CD4-positive, alpha-beta T cell treated with Interleukin-15 for 1 hour (primary cell): ENCODE data around the gene ITGB8.

Experiments
- DNase-seq: peaks from one replicate; pipeline ENCODE4 v3.0.0-alpha.2; 2020

ITGB8 gene

DNA sequence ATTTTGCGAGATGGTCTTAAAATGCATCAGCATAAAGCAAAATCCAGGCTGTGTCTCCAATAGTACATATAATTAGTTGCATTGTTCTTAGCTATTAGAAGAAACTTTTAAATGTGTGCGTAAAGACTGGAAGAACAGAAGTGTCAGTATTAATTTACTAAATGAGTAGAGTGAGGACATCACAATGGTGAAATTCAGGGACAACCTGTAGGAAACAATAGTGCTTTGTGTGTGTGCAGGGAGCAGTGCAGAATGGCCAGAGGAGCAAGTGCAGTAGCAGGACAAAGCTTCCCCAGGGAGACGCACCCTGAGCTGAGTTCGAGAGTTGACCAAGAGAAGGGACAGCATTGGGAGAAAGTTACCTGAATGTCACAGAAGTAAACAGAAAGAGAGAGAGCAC lies 13.7 kb downstream of the ITGB8 start:
- no peak for DNase-seq

DNA sequence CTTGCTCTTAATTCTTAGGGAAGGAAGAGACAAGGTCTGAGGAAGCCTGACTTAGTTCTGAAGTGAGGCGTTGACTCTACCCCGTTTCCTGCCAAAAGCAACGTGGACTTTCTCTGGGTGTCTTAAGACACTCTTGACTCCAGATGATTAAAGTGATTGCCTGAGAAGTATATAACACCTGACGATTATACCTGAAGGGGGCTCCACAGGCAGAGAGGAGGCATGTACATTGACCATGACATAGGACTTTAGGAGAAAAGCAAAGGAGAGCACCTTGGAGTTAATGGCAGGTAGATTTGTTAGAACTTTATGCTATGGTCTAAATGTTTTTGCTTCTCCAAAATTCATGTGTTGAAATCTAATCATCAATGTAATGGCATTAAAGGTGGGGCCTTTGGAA lies 15.9 kb downstream of the ITGB8 start:
- no peak for DNase-seq

DNA sequence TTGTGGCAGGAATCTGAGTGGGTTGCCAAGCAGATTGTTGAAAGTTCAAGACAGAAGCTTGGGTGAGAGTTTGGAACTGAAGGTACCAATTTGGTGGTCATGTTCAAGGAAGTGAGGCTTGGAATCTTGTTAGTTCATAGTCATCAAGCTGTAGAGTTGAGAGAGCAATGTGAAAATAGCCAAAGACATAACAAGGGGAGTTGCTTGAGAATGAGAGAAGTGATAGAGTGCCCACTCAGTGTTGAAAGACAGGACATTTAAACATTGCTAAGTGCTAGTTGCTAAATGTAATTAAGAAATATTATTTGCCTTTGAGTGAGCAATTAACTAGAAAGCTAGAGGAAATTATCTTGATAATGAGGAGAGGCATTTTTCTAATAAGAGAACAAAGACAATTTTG lies 17.0 kb downstream of the ITGB8 start:
- no peak for DNase-seq

DNA sequence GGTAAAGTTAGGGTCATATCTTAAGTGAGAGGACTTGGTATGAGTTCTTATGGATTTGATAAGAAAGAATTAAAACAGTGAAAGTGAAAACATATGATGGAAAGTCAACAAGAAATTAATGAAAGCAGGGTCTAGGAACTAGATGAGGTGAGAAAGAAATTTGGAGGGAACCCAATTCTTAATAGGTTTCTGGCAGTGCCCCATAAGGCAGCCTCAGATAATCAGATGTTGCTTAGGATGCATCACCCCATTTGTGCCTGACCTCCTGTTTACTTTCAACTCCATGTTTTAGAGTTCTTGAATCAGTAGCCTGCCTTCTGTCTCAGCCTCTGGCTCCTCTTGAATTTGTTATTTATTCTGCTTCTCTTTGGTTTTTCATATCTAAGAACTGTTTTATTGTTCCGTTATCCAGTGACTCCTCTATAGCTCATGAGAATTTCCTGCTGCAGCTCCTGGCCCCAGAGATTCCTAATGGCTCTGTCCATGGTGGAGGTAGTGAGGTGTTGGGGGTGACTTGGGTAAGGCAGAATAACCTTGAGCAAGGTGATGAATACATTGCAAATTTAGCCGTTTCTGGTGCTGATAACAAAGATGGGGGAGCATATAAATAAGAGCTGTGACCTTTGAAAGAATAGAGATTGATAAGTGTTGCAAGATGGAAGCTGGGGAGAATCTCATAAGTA lies 17.6 kb downstream of the ITGB8 start:
- no peak for DNase-seq

DNA sequence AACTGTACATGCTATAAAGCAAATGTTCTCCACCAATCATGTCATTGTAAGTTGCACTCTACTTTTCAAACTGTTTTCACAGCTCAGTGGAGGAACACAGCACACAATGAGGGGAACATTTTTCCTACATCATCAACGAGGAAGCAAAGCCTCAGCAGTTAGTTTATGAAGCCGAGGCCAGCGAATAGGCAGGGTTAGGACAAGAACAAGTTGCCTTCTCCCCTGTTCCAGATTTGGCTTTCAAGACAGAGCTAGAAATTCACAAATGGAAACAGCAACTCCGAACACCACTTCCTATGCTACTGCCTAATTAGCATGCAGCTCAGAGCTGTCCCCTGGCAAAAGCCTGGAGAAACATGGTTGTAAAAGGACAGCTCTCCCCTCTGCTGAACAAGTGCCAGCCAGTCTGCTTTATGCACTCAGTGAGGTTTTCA lies 19.8 kb downstream of the ITGB8 start:
- DNase-seq: no peak

DNA sequence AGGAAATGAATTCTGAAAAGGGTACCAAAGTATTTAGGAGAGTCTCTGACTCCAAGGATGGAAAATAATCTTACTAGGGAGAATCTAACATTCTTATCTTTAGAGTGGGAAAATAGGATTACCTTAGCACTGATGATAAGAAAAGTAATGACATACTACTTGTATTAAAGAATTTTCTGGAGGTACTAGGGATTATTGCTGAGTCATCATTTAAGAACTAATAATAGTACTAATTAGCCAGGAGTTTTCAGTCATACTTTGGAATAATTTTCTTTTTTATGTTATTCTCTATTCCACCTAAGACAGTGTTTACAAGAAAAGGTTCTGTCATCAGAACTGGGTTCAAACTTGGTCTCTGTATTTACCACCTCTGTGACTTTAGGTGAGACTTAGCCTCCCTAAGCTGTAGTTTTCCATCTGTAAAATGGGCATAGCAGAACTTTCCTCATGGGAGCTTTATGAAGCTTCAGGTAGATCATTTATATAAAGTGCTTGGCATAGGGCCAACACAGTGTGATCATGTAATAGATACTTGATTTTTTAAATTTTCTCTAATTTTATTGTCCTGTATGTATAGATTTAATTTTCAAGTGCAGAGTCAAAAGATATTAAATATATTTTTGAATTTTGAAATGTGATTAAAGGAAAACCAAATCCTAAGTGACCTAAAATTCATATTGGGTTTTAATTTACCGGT lies 20.4 kb downstream of the ITGB8 start:
- DNase-seq: no peak

DNA sequence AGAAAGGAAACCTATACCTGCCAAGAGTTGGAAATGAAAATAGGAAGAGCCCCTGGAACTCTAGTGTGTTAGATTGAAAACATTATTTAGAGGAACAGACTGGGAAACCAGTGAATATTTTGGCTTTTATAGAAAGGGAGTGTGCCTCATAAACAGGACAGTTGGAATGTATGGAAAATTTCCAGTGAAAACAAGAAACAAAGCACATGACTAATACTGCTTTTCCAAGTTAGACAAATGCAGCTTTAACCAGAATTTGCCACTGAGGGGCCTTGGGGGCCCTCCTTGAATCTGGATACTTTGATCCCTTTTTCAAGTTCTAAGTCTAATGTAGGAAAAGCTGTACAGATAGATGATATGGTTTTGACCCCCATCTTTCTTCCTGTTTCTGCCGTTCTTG lies 21.2 kb downstream of the ITGB8 start:
- no peak for DNase-seq

DNA sequence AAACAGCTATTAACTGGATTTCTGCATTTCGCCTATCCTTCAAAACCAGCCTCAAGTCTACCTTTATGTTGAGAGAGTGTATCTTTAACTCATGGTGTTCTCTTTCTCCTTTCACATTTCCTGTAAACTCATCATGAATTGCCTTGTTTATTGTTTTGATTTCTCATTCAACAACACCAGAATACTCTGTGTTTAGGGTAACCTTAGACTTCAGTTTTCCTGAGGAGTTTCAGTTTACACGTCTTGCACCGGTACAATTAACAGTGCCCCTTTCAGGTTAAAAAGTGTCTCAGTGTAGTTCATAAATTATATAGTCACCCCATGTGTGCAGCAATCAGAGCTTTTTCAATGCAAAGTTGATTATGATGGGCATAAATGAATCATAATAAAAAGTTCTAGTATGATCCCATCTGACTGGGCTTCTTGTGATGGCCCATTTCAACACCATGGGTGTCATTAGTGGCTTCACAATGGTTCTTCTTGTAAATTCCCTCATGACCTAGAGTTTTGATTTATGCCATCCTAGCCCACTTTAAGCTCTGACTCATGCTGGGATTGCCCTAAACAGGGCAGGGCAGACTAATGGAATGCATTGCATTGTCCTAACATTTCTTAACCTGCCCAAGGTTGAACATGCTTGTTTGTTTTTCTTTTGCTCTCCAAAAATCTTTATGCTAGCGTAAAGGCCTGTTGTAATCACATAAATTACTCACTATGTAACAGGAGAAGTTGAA lies 22.0 kb downstream of the ITGB8 start:
- no peak for DNase-seq

DNA sequence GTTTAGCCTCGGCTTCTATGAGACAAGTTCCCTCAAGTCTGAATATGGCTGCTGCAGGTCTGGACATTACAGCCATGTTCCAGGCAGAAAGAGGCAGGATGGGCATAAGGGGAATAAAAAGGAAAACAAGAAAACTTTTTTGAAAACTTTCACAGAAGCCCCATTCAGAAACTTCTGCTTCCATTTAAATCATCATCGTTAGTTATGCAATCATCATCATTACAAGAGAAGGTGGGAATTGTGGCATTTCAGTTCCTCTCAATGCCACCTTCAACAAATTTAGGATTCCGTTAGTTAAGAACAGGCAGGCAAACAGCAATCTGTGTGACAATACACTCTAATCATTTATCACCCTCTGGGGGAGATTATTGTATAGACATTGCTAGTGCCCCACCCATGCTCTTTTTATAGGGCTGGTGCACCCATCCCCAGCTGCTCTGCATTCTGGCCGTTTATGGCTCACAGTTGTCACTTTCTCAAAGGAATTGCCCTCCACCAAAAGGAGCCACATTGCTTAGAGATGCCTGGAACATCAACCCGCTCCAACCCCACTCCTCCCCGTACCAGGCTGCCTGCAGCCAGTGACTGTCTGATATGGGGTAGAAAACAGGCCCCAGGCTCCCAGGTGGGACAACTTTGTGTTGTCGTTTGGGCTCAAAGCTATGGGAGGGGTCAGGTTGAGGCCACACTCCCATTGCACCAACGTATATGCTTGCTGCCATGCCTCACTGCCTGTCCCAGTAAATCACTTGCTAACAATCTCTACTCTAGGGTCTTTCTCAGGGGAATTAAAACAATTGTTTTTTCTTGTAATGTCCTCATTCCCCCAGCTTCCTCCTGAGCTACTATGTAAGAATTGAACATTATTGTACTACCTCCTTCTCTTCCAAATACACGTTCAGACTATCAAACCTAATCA lies 24.2 kb downstream of the ITGB8 start:
- no peak for DNase-seq

DNA sequence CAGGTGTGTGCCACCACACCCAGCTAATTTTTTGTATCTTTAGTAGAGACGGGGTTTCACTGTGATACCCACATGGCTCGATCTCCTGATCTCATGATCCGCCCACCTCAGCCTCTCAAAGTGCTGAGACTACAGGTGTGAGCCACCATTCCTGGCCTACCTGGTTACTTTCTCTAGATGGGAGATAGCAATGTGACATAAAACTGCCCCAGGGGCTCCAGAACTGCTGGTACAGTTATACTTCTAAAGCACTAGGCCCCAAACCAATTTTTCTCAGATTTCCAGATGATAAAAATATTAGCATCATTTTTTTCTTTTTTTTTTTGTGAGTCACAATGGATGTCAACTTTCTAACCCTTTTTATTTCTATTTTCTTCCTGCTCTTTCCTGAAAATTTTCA lies 27.4 kb downstream of the ITGB8 start:
- DNase-seq: no peak

DNA sequence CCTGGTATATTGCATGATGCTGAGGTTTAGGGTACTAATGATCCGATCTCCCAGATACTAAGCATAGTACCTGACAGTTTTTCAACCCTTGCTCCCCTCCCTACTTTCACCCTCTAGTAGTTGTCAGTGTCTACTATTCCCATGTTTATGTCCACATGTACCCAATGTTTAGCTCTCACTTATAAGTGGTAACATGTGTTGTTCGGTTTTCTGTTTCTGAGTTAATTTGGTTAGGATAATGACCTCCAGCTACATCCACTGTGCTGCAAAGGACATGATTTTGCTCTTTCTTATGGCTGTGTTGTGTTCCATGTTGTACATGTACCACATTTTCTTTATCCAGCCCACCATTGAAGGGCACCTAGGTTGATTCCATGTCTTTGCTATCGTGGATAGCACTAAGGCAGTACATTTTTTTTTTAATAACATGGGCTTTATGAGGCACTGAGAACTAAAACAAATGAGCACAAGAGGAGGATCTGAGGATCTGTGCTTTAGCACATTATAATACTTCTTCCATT lies 28.1 kb downstream of the ITGB8 start:
- no peak for DNase-seq

DNA sequence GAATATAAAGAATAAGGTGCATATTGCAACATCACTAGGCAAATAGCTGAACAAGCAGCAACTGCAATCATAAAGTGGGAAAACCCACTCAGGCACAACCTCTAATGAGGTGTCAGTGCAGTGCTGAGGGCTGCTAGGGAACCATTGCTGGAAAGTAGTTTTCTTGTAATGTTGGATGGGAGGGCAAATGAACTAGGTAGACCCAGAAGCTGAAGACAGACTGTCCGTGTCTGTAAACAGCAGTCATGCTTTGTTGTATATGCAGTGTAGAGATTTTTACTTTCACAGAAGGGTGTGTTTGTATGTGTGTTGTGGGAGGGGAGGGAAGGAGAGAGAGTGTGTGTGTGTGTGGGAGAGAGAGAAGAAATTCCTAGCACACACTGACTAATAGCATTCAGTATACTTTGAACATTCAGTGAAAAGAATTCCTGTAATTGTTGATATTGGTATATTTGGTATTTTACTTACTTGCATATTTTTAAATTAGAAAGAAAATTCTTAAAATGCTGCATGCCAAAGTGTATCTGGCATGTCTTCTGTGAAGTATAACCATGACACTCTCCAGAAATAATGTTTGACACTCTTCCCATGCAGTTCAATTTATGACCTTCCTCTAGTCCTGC lies 28.8 kb downstream of the ITGB8 start:
- DNase-seq: no peak

DNA sequence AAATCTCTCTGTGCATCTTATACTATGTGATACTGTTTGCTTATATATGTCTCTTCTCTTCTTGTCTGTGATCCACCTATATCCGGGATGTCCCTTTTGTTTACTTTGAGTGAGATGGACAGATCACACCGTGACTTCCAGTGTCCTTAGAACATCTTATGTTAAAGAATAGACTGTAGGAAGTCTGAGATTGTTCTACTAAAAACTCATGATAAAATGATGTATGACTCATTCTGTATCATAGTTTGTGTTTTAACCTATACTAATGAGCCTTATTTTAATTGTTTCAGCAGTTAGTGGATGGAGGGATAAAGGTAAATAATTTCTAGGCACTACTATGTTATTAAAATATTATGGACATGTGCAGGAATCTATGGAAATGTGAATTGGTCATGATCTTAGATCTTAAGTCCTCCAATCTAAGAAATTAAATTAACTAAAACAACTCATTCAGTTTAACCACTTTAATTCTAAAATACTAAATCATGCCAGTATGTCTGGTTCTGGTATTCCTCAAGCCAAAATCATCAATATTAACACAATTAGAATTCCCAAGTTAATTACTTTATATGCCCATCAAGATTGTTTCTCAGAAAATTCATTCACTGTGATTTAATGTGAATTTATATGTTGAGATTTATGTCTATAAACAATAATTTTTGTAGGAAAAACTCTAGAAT lies 32.0 kb downstream of the ITGB8 start:
- DNase-seq: no peak

DNA sequence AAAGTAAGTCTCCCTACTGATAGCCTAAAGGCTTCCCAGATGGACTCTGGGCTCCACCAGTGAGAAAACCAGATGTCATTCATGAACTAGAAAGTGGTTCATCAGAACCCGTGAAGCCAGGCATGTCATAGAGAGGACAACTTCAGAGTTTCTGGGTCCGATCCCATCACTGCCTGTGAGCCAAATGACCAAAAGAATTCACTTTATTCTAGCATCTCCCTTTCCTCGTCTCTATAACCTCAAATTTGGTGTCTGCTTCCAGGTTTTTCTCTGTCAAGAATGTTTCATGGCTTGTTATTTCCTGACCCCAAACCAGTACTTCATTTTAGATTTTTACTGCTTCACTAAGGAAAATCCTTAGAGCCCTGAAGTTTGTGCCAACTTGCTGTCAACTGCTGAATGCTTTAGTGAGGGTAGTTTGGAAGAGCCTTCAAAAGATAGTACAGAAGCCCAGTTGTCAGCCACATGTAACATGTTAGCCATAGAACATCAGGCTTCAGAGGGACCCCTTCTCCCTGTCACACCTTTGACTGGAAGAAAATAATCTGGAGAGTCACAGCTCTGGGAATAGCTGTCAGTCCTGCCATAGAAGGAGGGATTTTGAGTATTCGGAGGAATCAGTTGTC lies 34.0 kb downstream of the ITGB8 start:
- no peak for DNase-seq

DNA sequence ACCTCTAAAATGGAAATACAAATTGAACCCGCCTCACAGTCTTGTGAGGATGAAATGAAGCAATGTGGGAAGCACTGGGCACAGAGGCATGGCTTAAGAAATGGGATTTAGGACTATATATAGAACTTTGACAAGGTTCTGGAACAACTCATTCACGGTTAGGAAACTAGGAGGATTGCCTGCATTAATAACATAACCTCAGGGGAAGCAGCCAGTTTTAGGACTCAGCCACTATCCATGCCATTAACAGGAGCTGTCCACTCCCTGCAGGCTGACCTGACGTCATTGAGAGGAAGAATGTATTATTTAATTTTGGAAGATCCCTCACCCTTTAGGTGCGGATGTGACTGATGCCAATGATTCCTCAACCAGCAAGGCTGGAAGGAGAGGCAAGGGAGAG lies 34.8 kb downstream of the ITGB8 start:
- no peak for DNase-seq

DNA sequence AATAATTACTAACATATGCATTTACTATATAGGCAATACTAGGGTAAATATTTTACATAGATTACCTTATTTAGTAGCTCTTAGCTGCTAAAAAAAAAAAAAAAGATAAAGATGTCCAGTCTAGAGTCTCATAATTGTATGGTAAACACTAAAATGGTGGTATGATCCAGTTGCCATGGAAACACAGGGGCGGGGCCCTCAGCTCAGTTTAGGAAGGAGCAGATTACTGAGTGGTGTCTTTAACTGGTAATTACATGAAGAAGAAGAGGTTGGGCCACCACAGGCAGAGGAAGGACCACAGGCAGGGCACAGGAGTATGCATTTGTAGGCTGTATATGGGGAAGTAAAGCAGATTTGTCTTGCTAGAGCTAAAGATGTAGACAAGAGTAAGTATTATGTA lies 43.7 kb downstream of the ITGB8 start:
- DNase-seq: no peak

DNA sequence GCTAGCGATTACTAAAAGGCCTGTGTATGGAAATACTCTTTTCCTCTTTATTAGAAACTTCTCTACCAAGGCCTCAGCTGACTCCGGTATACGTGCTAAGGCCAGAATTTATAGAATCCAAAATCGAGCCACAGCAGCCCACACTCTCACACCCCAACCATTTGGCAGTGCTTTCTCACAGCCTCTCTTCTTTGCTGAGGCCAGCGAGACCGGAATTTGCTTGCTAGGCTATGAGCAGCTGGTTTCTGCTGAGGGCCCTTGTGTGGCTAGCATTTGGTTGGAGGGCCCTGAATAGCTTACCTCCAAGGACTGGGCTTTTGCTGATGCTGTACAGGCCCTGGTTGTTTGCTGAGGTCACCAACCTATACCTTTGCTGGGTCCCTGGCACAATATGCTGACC lies 46.1 kb downstream of the ITGB8 start:
- no peak for DNase-seq

DNA sequence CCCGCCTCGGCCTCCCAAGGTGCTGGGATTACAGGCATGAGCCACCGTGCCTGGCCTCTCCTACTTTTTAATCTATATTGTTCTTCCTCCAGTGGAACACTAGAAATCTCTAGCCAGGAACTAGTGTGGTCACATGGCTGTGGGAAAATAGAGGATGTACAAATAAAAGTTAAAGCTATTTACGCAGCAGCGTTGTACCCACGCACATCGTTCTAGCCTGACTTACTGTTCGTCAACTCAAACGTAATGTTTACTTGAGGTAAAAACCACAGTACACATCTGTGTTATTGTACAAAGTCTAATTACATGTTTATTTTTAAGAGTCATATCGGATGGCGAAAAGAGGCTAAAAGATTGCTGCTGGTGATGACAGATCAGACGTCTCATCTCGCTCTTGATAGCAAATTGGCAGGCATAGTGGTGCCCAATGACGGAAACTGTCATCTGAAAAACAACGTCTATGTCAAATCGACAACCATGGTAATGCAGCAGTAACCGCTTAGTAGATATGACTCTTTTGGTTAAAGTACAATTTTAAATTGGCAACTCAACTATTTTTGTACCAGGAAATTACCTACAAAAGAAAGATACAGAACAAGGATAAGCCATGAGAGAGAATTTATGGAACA lies 50.8 kb downstream of the ITGB8 start:
- no peak for DNase-seq

DNA sequence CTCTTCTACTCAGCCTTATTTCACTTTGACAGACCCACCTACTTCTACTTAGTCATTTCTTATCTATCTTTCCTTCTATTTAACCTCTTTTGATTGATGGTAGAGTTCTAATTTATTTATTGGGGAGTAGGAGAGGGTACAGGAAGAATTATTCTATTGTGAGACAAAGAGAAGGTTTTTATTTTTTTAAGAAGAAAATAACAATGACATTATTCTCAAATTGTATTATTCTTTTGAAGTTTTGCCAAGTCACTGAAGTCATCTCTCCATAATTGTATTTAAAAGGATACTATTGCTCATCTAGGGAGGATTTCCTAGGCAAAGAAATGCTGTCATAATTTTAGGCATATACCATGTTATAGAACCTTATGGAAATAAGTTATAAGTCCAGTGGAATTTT lies 52.7 kb downstream of the ITGB8 start:
- DNase-seq: no peak

DNA sequence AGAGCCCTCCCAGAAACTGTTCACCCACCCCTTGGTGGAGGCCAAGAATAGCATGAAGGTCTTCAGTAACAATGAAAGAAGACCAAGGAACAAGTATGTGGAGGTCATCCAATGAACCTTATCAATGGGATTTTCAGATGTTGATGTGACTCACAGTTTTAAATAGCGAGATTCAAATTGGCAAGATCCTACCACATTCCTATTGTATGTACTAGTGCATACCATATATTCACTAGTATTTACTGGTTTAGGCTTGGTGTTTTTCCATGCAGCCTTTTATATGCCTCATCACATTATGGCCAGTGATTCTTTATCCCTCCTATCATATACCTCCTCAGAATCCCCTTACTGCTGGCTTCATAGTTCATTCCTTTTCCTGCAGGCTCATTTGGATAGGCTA lies 54.4 kb downstream of the ITGB8 start:
- no peak for DNase-seq

DNA sequence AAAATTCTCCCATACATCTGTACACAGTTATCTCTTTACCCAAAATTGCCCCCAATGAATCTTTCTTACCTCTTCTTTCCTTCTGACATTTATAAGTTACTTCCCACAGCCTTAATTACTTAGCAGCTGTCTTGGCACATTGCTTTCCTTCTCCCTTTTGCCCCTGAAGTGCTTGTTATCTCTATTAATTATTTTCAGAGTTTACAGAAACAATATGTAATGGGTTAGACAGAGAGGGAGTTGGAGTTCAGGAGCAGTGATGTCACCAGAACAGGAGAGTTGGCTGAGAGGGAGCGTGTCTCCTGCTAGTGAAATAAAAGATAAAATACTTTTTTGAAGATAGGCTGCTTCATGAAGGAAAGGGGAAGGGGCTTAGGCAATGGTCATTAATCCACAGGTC lies 57.4 kb downstream of the ITGB8 start:
- no peak for DNase-seq
